HT-29 (cell line): ENCODE results near the gene ZNF565. TPM values are rescaled to one million over a fixed set of nuclear protein-coding genes. Genes with fewer than 3 reads are reported as not detected.
"Not testable (repeated sequence)": the region's sequence is repeated elsewhere in the genome, so short reads cannot be mapped to it uniquely, and the experiment has no call there.

ENCODE experiments used
- DNase-seq: peaks from one replicate; pipeline ENCODE4 v3.0.0-alpha.2; 2015; ENCODE audit warnings: low spot score
- total RNA-seq: library from RNA; depleted of rRNA; stranded (reverse); fragments of >200 nt; shearing (Covaris generic); gene quantifications from 2 replicates; pipeline ENCODE4 v1.2.3, GENCODE V29; 2014; rRNA removed

ZNF565 gene
- 3.3 and 8.0 TPM in 2 replicates for total RNA-seq

DNA sequence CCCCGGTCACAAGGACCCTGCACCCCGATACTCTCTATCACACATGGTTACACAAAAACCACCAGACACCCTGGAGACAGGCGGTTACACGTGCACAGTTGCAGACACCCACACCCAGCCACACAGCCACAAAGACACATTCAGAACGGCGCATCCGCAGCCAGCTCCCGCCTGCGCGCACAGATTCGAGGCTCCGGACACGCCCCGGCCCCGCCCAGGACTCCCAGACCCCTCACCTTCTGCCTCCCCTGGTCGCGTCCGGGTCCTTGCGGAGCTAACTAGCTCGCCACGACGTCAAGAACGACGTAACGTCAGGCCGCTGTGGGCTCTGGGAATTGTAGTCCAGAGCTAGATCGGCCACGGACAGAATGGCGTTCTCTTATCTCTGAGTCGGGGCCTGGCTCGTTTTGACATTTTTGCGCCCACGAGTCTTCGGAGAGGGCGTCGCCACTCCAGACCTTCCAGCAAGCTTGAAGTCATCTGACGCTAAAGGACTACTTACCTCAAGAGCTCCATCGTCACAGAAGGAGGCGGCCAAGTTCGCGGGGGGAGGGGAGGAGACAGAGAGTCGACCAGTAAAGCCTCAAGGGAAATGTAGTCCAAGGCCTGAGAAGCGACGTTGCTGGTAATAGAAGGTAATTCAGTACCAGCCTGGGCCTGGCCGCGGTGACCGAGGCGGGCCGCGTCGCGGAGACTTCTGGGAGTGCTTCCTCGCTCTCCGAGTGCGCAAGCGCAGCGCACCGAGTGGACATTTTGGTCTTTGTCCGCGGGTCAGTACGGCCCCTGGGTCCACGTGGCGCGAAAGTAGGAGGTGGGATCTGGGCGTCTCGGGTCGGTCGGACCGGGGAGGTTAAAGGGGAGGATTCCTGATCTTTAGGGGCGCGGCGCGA lies at the start of gene ZNF565, which contains the start of gene ZNF146:
TSS of gene ZNF565 (minus strand) at position 280 of the 890 bp plus-strand sequence. CDS start 12,680 bp downstream, outside the sequence.
TSS of gene ZNF146 (plus strand) at position 721 of the 890 bp plus-strand sequence. CDS start 21,335 bp downstream, outside the sequence.
- DNase-seq: peak; percentile 100

DNA sequence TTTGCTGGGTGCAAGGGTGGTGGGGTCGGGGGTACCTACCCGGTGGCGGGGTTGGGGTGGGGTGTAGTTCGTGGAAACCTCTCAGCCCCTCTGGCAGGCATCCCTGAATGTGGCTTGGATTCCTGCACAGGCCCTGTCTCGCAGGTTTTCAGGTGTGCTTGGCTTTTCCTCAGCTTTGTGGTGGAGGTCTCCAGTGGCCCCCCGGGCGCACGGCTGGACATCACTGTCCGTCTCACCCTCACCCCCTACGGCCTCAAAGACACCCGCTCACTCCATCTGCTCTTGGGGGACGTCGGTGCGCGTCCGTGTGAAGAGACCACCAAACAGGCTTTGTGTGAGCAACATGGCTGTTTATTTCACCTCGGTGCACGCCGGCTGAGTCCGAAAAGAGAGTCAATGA lies 44.7 kb upstream of the ZNF565 start:
- DNase-seq: no peak

DNA sequence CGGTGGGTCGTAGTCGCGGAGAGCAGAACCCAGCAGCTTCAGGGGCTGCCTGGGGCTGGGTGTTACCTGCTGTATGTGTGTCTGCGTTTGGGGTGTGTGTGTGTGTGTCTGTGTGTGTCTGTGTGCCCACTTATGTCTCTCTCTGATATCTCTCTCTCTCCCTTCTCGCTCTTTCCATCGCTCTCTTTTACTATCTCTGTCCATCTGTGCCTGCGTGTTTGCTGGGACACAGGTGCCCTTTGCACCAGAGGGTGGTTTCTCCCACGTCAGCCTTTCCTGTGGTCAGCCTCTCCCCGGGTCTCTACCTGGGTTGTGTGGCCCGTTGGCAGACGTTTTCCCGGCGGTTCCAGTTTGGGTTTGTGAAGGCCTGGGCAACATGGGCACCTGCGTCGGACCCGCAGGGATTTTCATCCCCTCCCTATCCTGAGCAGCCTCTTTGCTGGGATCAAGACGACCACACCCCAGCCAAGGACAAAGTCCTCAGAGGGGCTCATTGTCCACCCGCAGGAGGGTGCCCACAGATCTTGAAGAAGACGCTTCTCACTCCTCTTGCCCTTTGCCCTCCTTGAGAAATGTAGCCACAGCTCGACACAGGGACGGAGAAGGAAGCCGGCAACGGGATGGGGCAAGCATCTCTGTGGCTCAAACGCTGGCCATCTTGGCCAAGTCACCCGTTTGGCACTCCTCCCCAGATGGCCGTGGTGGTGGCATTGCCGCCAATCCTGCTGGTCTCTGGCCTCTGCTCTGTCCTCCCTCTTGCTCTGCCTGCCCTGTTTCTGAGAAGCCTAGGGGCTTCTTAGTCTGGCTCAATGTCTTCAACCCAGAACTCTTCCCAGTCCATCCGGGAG lies 43.8 kb upstream of the ZNF565 start:
- DNase-seq: no peak

- DNase-seq: no peak
Measured at GRCh38 chr19:36257520-36257876, 43.0 kb upstream of the ZNF565 start.

- DNase-seq: no peak
Measured at GRCh38 chr19:36256853-36257519, 42.5 kb upstream of the ZNF565 start.

GRCh38 chr19:36256064-36256463 lies 41.6 kb upstream of the ZNF565 start:
- DNase-seq: no peak

GRCh38 chr19:36255316-36255715 lies 40.9 kb upstream of the ZNF565 start:
- DNase-seq: no peak

DNA sequence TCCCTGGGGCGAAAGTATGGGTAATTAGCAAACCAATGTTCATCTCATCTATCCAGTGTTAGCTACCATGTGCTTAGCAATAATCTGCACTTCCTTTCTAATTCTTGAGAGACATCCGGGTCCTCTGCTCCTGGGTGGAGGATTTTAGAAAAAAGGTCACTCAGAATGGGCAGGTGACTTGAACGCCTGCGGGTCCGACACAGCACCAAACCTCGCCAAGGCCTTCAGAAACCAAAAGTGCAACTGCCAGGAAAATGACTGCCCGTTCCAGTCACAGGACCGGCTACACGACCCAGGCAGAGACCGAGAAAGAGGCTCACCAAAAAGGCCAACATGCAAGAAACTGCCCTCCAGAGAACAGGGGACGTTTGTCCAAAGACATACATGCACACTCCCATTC lies 40.4 kb upstream of the ZNF565 start:
- DNase-seq: no peak

DNA sequence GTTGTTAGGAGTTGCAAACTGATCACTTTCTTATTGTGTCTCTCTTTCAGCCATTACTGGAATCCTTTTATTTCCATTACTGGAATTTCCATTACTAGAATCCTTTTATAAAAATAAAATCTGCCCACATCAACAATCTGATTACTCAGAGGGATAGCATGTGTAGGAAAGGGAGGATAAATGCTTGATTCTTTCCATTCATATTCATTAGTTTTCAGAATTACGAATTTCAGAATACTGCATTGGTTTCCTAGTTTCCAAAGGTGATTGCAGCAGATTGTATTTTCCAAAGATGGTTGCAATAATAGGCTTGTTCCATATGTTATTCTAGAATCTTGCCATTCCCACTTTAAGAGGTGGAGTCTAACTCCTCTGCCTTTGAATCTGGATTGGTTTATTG lies 37.6 kb upstream of the ZNF565 start:
- no peak for DNase-seq

GRCh38 chr19:36246006-36246481 lies 31.6 kb upstream of the ZNF565 start:
- no peak for DNase-seq

GRCh38 chr19:36245210-36246005 lies 30.9 kb upstream of the ZNF565 start:
- no peak for DNase-seq

- DNase-seq: no peak
Measured at GRCh38 chr19:36244066-36244465, 29.6 kb upstream of the ZNF565 start.

DNA sequence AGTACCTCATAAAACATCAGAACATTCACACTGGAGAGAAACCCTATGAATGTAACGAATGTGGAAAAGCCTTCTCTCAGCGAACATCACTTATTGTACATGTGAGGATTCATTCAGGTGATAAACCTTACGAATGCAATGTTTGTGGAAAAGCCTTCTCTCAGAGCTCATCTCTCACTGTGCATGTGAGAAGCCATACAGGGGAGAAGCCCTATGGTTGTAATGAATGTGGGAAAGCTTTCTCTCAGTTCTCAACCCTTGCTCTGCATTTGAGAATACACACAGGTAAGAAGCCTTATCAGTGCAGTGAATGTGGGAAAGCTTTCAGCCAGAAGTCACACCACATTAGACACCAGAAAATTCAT lies 22.5 kb upstream of the ZNF565 start:
- DNase-seq: no peak

DNA sequence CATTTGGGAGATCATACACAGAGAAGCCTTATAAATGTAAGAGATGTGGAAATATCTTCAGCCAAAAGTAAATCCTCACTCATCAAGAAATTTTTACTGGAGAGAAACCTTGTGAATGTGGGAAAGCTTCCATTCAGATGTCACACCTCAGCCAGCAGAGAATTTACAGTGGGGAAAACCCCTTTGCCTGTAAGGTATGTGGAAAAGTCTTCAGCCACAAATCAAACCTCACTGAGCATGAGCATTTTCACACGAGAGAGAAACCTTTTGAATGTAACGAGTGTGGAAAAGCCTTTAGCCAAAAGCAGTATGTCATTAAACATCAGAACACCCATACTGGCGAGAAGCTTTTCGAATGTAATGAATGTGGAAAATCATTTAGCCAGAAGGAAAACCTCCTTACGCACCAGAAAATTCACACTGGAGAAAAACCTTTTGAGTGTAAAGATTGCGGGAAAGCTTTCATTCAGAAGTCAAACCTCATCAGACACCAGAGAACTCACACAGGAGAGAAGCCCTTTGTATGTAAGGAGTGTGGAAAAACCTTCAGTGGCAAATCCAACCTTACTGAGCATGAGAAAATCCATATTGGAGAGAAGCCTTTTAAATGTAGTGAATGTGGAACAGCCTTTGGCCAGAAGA lies 22.0 kb upstream of the ZNF565 start:
- DNase-seq: no peak

DNA sequence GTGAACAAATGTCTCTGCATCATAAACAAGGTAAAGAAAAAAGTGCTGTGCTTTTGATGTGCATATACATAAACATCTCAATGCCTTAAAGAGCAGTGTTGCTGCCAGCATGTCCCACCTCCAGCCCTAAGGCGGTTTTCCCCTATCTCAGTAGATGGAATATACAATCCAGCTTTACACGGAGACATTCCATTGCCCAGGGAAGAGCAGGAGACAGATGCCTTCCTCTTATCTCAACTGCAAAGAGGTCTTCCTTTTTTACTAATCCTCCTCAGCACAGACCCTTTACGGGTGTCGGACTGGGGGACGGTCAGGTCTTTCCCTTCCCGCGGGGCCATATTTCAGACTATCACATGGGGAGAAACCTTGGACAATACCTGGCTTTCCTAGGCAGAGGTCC lies 19.2 kb upstream of the ZNF565 start:
- not testable (repeated sequence) for DNase-seq

GRCh38 chr19:36225219-36225892 lies 10.9 kb upstream of the ZNF565 start:
- no peak for DNase-seq

DNA sequence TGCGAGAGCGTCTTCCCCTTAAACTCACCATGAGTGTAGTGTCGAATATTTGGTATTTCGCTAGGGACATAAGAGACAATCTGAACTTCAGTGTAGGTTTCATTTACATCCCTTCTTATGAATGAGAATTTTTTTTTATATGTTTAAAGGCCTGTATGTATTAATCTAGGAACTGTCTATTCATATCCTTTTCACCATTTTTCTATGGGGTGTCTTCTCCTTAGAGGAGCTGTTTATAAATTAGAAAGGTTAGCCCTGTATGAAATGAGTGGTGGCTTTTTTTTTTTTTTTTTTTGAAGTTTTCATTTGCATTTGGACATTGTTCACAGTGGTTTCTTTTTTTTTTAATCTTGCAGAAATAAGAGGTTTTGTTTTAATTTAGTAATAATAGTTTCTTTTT lies 8.0 kb upstream of the ZNF565 start:
- no peak for DNase-seq

DNA sequence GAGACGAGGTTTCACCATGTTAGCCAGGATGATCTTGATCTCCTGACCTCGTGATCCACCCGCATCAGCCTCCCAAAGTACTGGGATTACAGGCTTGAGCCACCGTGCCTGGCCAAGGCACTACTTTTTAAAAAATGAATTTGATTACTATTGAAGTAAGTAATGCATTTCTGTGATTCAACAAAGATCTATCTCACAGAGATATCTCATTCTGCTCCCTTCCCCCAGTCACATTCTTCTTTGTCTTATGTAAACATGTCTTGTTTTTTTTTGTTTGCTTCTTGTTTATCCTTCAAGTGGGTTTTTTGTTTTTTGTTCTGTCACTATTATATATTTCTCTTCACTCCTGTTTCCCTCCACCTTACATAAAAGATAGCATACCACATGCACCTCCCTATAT lies 7.0 kb upstream of the ZNF565 start:
- DNase-seq: no peak

GRCh38 chr19:36215276-36216123 lies 1.0 kb upstream of the ZNF565 start:
- no peak for DNase-seq
